AML-193 (cell line): ENCODE results near the gene MBD4.
"Not testable (repeated sequence)": the region's sequence is repeated elsewhere in the genome, so short reads cannot be mapped to it uniquely, and the experiment has no call there.

Experiments
- DNase-seq, 2 experiments: peaks; one replicate each; lab custom pipeline; 2025; lab: John Stamatoyannopoulos, UW

MBD4 gene

GRCh38 chr3:129429602-129430001, 10.1 kb downstream of the MBD4 start:
- DNase-seq: no peak

GRCh38 chr3:129429080-129429451, 10.7 kb downstream of the MBD4 start:
- DNase-seq: no peak

DNA sequence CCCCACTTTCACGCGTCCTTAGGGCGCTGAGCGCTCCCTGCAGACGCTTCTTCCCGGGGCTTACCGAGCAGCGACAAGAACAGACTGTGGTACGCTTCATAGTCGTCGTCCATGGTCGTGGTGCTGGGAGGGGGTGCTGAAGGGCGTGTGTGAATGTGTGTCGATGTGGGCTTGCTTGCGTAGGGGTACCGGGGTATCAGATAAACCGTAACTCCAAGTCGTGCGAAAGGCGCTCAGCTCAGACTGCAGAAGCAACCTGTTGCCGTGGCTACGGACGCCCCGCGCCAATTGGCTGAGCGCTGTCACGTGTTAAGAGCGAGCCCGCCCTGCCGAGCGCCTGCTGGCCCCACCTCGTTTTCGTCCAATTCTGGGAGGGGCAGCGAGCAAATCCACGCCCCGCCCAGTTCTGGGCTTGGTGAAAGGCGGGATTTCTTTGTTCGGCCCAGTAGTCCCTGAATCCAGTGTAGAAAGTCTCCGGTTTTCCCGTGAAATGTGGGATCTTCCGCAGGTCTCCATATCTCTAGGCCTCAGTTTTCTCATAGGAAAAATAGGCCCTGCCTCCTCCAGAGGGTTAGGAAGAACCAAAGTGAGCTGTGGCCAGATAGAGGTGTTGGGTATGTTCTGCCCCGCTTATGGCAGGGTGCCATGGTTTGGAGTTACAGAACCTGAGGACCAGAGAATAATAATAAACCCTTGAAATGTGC, 11.2 kb downstream of the MBD4 start, which contains the start of gene EFCAB12:
EFCAB12 (minus strand) TSS at position 261 of the 704 bp plus-strand sequence; CDS start at position 113, 148 bp downstream.
- DNase-seq: no peak

DNA sequence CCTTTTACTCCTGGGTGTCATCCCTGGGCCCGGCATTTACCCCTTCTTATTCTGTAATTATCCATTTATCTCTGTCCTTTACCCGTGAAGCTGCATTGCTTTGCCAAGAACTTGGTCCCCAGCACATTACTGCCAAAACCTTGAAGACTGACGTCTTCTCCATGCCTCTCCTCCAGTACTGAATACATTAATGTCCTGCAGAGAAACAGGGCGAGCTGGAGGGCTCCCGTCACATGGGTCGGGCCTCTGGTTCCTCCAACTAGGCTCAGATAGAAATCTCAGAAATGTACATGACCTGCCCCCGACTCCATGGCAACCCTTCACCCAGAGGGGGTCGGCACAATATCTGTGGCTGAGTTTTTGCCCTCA, 11.8 kb downstream of the MBD4 start:
- DNase-seq: no peak

GRCh38 chr3:129425619-129426018, 14.1 kb downstream of the MBD4 start:
- no peak for DNase-seq

GRCh38 chr3:129425213-129425612, 14.5 kb downstream of the MBD4 start:
- no peak for DNase-seq

DNA sequence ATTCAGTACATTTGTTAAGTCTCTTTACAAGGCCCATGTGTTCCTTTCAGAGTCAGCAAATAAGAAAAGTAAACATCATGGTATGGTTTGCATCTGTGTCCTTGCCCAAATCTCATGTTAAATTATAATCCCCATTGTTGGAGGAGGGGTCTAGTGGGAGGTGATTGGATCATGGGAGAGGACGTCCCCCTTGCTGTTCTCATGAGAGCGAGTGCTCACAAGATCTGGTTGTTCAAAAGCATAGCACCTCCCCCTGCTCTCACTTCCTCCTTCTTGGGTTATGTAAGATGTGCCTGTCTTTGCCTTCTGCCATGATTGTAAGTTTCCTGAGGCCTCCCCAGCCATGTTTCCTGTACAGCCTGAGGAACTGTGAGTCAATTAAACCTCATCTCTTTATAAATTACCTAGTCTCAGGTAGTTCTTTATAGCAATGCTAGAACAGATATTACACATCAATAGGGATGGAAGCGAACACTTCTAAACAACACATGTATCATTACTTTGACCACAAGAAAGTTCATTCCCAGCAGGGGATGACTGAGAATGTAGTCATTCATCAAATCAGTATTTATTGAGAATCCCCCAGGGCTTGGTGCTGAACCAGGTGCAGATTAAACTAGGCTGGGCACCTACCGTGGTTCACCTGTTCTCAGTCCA, 15.4 kb downstream of the MBD4 start:
- peak; percentile 75 to 84 for DNase-seq

GRCh38 chr3:129422897-129423296, 16.9 kb downstream of the MBD4 start:
- no peak for DNase-seq

DNA sequence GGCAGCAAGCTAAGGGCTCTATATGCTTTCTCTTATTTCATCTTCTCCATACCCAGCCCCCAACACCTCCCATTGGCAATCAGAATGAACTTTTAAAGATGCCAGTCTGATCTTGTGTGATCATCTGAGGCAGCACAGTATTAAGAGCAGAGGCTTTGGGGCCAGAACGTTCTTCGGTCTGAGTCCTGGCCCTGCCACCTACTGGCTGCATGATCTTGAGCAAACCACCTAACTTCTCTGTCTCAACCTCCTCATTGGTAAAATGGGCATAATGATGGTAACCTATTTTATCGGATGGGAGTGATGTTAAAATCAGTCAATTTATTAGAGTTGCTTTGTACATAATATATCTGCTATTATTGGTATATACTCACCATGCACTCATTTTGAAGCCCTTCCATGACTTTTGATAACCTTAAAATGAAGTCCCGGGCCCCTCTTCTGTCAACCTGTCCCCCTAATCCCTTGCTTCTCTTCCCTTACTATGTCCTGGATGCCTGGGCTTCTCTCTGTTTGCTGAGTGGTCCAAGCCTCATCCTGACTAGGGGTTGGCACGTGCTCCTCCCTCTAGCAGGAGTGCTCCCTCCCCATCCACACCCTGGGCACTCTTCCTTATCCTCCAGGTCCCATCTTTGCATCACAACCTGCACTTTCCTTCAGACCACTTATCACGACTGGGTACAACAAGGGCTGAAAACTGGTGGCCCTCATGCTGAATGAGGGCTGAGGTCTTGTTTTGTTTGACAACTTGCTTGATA, 17.6 kb downstream of the MBD4 start:
- DNase-seq: no peak

DNA sequence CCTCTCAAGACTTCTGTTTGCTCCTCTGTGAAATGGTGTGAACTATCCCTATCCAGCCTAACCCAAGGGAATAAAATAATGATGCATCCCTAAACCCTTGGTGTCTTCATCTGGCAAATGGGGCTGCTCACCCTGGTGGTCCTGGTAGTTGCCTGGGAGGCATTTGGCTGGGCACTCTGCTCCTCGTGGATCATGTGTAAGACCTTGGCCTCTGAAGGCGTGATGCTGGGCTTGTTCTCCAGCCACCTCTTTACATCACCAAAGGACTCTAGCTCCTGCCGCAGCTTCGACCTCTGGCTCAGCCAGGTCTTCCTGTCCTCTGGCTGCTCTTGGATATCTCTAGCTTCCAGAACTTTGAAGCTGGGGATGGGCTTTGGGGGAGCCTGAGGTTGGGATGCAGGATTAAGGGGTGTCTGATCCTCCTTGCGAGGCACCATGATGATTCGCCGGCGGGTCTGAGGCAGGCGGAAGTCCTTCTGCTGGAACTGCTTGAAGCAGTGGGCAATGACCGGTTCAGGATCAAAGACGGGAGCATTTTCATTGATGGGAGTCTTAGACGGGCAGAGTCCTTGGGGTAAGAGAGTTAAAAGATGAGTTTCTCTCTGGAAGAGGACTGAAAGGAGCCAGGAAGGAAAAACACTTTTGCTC, 18.4 kb downstream of the MBD4 start:
- no peak for DNase-seq

DNA sequence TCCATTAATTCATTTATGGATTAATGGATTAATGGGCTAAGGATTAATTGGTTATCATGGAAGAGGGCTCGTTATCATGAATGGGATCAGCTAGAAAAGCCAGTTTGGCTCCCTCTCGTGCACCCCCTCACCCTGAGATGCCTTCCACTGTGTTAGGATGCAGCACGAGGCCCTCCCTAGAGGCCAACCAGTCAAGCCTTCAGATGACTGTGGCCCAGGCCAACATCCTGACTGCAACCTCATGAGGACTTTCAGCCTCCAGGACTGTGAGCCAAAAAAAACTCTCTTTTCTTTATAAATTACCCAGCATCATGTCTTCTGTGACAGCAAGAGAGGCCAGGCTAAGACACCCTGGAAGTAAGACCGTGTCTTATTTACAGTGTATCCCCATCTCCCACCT, 20.3 kb downstream of the MBD4 start:
- DNase-seq: no peak

GRCh38 chr3:129418041-129418973, 21.4 kb downstream of the MBD4 start:
- no peak for DNase-seq

DNA sequence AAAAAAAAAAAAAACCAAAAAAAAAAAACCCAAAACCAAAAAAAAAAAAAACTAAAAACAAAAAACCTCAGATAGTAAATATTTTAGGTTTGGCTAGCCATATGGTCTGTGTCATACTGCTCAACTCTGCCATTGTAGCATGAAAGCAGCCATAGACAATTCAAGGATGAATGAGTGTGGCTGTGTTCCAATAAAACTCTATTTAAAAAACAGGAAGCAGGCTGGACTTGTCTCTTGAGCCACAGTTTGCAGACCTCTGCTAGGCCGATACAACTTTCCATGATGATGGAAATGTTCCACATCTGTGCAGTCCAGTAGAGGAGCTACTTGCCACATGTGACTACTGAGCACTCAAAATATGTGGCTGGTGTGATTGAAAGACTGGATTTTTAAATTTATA, 22.4 kb downstream of the MBD4 start:
- peak in 1 of 2 experiments; percentile 46 for DNase-seq

GRCh38 chr3:129416415-129416814, 23.3 kb downstream of the MBD4 start:
- no peak for DNase-seq

DNA sequence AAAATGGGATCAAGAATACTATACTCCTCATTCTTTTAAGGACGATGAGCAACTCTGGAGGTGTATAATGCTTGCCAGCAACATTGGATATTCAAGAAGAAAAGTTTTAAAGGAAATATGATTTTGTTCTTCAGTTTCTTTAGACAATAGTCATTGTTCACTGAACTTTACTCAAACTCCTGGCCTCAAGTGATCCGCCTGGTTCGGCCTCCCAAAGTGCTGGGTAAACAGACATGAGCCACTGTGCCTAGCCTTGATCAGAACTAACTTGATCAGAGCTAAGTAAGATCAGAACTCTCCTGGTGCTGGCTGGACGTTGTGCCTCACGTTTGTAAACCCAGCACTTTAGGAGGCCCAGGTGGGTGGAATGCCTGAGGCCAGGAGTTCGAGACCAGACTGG, 23.9 kb downstream of the MBD4 start:
- DNase-seq: no peak

- no peak for DNase-seq
Measured at GRCh38 chr3:129415378-129415777, 24.4 kb downstream of the MBD4 start.

- no peak for DNase-seq
Measured at GRCh38 chr3:129413687-129414506, 25.9 kb downstream of the MBD4 start.

GRCh38 chr3:129413238-129413637, 26.5 kb downstream of the MBD4 start:
- not testable (repeated sequence) for DNase-seq

DNA sequence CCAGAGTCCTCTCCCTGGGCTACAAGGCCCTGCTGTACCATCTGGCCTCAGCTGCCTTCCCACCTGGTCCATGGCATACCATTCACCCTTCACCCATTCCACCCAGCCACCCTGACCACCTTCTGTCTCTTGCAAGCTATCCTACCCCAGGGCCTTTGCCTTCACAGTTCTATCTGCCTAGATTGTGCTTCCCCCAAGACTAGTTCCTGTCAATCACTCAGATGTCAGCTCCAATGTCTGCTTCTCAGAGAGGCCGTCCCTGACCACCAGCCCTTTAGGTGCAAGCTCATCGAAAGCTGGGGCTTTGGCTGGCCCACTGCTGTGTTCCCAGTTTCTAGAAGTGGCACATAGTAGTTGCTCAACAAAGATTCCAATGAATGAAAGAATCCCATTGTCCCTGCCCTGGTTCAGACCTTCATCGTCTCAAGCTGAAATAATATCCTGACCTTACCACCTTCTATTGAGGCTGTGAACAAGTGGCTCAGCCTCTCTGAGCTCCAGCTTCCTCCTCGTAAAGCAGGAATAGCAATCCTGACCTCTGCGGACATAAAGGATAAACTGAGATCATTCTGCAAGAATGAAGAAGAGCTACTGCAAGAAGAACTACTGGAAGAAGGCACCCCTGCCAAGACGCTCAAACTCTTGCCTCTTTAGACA, 27.1 kb downstream of the MBD4 start:
- no peak for DNase-seq

DNA sequence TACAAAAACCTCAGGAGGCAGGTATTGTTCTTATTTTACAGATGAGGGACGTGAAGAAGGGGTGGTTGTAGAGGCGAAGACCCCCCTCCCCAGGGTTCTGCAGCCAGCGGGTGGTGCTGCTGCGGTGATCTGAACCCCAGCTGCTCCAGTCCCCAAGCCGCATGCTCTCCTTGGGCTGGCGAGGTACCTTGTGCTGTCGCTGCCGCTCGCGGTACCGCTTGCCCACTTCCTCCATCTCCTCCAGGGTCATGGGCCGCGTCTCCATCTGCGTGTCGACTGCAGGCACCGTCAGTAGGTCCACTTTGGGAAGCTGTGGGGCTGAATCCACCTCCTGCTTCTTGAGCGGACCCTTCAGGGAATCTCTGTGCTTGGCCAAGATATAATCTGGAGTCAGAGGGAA, 28.8 kb downstream of the MBD4 start:
- no peak for DNase-seq
